Measurements from ENCODE around the gene MMP20.

MMP20 gene

DNA sequence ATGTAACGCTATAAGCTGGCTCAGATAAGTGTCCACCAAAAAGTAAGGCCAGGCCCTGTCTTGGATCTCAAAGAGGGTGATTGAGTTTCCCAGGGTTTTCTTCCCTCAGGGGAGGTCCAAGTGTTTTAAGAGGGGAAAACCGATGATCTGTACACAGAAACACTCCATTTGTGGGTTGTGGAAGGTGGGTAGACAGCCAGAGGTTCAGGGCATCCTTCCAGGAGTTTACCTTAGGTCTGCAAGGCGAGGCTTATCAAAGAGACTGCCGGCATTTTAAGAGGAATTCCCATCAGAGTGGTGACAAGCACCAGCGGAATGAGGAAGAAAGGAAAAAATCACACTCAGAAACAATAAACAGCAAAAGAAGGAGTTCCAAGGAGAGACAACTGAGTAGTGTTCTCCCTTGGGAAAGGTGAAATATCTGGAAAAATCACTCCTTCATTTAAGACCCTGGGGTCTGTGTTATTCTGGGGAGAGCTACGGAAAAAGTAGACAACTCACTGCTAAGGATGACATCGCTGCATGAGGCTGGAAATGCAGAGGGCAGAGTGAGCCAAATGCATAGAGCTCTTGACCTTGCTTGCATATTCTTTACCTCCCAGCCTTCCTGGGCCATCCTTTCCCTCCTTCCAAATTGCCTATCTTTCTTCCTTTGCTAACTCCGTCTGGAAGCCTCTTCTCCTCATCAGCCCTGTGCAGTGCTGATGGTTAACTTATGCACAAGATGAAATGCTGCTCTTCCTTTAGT is 72.5 kb downstream of the MMP20 start:
- DNase-seq = no peak

DNA sequence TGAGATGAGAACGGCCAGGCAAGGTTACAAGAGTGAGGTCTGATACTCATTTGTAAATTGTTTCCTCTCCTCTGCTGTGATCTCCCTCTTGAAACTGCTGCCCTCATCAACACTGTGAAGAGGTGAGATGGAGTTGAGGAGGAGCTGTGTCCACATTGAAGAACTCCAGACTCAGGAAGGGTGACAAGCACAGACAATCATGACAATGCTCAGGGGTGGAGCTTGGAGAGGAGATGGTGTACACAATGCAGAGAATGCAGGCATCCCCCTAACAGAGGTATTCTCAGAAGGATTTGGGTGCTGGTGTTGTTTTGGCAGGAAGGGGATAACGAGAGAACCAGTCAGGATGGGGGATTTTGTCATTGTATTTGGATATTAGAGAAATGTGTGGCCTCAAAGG is 73.1 kb downstream of the MMP20 start:
- no peak for DNase-seq

DNA sequence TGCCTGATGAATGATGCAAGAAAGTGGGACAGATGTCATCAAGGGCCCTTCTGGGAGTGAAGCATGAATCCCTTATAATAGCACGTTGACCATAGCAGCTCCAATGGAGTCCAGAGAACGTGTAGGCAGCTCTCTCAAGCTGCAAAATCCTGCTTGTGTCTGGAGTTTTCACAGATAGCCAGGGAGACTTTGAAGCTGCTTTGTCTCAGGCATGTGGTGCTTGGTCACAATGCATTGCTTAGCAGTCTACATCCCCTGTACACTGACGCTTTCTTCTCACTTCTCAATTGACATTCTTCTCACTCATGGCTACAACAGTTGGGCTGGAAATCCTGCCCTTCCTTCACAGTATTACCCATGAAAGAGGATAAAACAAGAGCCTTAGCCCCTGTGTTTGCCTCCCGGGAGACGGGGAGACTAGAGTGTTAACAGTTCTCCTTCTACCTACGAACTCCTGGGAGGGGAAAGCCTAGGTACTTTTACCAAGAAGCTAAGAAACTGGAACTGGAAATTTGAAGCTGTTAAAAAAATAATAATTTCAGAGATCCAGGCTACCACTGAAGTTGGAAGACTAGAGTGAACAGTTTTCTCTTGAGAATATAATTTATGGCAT is 73.9 kb downstream of the MMP20 start:
- DNase-seq = no peak

DNA sequence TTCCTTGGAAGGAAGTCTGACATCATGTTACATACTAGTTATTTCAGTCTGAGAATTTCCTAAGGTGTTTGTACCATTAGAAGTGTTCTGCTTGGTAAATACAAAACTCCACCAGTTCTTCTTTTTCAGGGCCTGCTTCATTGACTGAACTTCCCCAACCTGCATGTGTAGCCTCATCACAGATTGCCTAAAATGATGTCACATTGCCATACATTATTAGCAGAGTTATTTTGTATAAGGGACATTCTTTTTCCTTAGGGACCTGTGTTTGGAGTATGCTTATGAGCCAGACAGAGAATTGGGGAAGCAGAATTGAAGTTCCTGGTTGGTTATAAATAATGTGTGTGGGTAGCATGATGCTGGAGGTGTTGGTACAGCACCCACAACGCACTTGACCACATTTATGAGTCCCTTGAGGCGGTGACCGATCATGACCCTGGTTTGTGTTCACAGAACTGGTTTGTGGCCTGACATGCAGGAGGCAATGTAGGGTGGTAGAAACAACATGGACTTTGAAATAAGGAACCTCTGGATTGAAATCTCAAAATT is 78.1 kb downstream of the MMP20 start:
- no peak for DNase-seq

DNA sequence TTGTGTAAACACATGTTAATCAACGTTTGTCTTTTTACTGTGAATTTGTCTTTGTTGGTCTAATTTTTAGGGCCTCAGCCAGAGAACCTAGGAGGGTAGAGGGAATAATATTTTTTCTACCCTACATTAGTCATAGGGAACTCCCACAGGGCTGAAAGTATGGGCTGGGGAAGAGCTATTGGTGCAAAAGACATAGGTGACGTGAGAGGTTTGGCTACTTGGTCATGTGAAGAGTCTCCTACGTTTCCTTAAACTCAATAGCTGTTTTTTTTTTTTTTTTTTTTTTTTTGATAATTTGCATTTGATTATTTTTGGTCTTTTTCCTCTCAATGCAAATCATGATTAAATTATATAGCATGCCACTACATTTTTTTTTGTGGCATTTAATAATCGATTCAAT is 78.7 kb downstream of the MMP20 start:
- no peak for DNase-seq

DNA sequence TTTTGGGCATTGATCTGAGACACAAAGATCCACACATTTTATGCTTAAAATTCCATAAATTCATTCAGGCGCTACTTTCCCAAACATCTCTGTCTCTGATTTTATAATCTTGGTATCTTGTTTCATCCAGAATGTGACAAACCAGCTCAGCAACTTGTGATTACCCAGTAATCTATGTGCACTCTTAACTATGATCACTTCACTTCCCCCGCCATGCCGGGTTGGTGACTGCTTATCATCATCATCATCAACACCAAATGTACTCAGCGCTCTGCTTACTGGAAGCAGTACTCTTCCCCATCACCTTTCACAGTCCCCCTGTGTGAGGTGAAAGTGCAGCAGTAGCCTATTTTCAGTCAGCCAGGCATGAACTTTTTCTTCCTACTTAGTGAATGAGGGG is 79.4 kb downstream of the MMP20 start:
- DNase-seq = no peak

DNA sequence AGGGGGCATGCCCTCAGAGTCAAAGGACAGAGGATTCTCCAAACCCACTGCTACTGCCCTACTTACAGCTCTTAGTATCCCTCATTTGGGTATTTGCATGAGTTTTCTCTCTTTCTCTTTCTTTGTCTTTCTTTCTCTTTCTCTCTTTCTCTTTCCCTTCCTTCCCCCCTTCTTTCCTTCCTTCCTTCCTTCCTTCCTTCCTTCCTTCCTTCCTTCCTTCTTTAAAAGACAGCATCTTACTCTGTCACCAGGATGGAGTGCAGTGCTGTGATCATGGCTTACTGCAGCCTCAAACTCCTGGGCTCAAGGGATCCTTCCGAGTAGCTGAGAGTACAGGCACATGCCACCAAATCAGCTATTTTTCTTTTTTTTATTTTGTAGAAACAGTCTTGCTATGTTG is 80.5 kb downstream of the MMP20 start:
- DNase-seq = no peak

DNA sequence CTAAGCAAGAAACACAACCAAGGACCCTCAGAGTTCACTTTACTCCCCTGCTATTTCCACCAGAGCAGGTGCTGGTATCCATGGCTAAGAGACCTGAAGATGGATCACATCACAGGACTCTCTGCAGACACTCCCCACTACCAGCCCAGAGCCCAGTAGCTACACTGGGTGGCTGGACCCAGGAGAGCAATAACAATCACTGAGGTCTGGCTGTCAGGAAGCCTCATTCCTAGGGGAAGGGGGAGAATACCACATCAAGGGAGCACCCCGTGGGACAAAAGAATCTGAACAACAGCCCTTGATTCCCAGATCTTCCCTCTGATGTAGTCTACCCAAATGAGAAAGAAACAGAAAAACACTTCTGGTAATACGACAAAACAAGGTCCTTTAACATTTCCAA is 85.6 kb downstream of the MMP20 start:
- DNase-seq = no peak

DNA sequence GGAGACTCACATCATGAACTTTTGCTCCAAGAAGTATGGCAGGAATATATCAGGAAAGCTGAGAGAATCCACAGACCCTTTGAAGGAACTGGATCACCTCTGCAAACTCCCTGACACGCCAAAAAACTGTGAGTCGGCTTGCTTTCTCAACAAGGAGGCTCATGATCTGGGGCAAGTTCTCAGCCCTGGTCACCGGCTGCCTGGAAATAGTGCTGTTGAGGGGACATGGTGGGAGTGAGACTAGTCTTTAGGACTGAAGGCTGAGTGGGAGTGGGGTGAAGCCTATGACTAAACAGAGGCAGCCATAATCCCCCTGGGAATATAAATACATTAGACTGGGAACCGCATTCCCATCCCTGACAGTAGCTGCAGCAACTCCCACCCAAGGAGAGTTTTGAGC is 86.2 kb downstream of the MMP20 start:
- no peak for DNase-seq

DNA sequence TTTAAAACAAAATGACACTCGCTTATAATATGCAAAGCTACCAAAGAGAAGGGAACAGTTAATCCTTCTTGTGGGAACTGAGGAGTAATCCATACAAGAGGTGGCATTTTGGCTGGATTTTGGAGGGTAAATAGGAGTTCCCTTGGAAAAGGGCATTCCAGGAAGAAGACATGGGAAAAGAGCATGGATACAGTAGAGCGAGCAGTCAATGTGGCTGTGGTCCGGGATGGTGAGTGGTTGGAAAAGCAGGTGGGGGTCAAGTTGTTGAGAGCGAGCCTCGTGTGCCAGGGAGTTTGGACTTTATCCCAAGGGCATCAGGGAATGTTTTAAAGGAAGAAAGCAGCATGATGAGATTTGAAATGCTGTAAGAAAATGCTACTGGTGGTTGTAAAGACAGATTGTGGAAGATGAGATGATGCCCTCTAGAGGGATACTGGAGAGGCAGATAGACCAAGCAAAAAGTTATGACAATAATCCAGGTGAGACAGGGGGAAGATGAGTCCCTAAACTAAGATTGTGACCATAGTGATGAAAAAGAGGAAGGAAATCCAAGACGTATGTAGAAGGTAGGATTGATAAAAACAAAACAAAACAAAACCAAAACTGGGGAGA is 90.8 kb downstream of the MMP20 start:
- DNase-seq = no peak

DNA sequence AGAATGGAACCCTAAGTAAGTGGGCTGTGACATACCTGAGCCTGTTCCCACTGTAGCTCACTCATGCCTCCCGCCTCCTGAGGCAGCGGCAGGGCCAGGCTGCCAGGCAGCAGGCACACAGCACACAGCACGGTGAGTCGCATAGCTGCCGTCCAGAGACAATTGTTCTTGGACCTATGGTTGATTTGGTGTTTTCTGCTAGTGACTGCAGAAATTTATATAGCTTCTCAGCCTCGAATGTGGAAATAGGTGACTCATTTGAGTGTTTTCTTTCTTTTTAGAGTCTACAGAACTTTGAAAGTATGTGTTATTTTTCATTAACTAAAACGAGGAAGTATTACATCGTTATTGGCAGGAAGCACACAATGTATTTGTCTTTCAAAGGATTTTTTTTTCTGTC is 94.6 kb downstream of the MMP20 start, which contains the start of gene MMP7:
Gene MMP7 (minus strand): TSS at position 190 of the 400 bp plus-strand sequence. CDS start 47 bp downstream, at position 143.
- no peak for DNase-seq

DNA sequence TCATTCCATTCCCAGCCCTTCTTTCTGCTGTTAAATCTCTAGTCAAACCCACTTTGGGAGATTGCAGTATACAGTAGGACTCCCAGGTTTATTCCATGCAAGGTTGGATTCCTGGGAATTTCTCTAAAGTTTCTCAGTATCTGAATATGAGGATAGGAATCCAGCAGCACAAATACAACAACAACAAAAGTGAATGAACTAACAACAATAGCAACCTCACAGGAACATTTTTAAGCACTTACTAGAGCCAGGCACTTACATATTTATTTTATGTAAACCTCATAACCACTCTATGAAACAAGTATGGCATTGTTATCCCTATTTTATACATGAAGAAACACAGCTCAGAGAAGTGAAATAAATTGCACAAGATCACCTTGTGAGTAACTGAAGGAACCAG is 96.5 kb downstream of the MMP20 start:
- no peak for DNase-seq

DNA sequence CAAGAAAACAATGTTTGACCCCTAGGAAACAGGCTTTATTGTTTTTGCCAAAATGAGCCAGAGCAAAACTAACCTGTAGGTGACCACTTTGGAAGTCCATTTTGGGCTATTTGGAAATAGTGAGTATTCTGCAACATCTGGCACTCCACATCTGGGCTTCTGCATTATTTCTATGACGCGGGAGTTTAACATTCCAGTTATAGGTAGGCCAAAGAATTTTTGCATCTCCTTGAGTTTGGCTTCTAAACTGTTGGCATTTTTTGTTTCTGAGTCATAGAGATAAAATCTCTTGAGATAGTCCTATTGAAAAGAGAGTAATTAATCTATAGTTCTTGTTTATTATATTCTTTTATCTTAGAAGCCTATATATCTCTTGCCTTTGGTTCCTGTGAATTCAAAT is 97.4 kb downstream of the MMP20 start:
- no peak for DNase-seq

DNA sequence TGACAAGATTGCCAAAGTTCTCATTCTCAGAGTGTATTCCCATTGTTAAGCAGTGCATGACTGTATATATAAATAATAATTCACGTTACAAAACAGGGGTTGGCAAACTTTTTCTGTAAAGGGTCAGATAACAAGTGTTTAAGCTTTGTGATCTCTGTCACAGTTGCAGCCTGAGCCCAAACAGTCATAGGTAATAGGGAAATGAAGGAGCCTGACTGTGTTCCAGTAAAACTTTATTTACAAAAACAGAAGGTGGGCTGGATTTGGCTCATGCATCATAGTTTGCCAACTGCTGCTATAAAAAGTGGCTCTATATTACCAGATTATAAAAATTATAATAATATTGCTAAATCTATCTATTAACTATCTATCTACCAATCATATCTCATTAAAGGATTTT is 98.1 kb downstream of the MMP20 start:
- DNase-seq = no peak

All from central memory CD4-positive, alpha-beta T cell (primary cell).